ENCODE measurements around the gene PTPRQ. TPM values are rescaled to one million over a fixed set of nuclear protein-coding genes. Genes with fewer than 3 reads are reported as not detected.

PTPRQ gene
- polyA plus RNA-seq, 2 of the 4 experiments (the other 2 are of a cell fraction) = 0.14 to 0.17 TPM

GRCh38 chr12:80679346-80680131 lies 235.5 kb downstream of the PTPRQ start:
- Histone ChIP-seq H3K27ac (no peak overlapping the region), H3K4me2 (no peak overlapping the region), H3K4me1 (no peaks in the 10 kb centered on the region), H3K9me3 (no peaks in the 10 kb centered on the region), H3K4me3 (no peak overlapping the region)
- 76% methylated on average over 3 of the region's 3 CpGs for WGBS (ENCODE audit: missing lambda C conversion rate)
- CTCF ChIA-PET = no interaction called here
- TF ChIP-seq HOXB13 (CRISPR knock-in tag; IDR thresholded peaks at IDR 0.05; ENCODE audit: low read depth) = no peak
- ATAC-seq (no peak), FAIRE-seq (no peak), DNase-seq (ENCODE audit: low read depth in 1 of 2, low spot score in 1 of 2) (no peak)
- POLR2A ChIA-PET = no interaction called here

- ChIA-PET CTCF (no interaction called here), POLR2A (no interaction called here)
- Histone ChIP-seq H3K27ac (no peak overlapping the region), H3K9me3 (no peaks in the 10 kb centered on the region), H3K4me3 (no peak overlapping the region), H3K4me2 (no peak overlapping the region), H3K4me1 (no peaks in the 10 kb centered on the region)
- DNase-seq (ENCODE audit: low read depth in 1 of 2, low spot score in 1 of 2) (no peak), ATAC-seq (no peak), FAIRE-seq (no peak)
- no peak for TF ChIP-seq RARB (CRISPR knock-in tag; IDR thresholded peaks at IDR 0.05)
- no peak for TF ChIP-seq E2F6 (IDR thresholded peaks at IDR 0.05; ENCODE audit: borderline replicate concordance, low read depth)
- TF ChIP-seq HEYL (CRISPR knock-in tag; IDR thresholded peaks at IDR 0.05) = no peak
- TF ChIP-seq MYC (IDR thresholded peaks at IDR 0.05; ENCODE audit: borderline replicate concordance, low read length) = no peak
- TF ChIP-seq PHF8 (IDR thresholded peaks at IDR 0.05; ENCODE audit: borderline replicate concordance, low read depth) = no peak
- TF ChIP-seq POLR2AphosphoS2 (conservative IDR thresholded peaks at IDR 0.05; ENCODE audit: low read length) = no peak
- no peak for TF ChIP-seq HOXA7 (CRISPR knock-in tag; IDR thresholded peaks at IDR 0.05)
- TF ChIP-seq PBX3 (IDR thresholded peaks at IDR 0.05) = no peak
- TF ChIP-seq SMC3 (IDR thresholded peaks at IDR 0.05) = no peak
- TF ChIP-seq EP300 (IDR thresholded peaks at IDR 0.05) = no peak
- no peak for TF ChIP-seq MAZ (IDR thresholded peaks at IDR 0.05; ENCODE audit: borderline replicate concordance, low read depth, low read length)
- no peak for TF ChIP-seq HOXB5 (CRISPR knock-in tag; IDR thresholded peaks at IDR 0.05)
- TF ChIP-seq GATA3 (IDR thresholded peaks at IDR 0.05; ENCODE audit: borderline replicate concordance) = no peak
- TF ChIP-seq FOXS1 (CRISPR knock-in tag; IDR thresholded peaks at IDR 0.05) = no peak
- TF ChIP-seq REST (IDR thresholded peaks at IDR 0.05) = no peak
- no peak for TF ChIP-seq KDM5A (IDR thresholded peaks at IDR 0.05)
- no peak for TF ChIP-seq ELK1 (IDR thresholded peaks at IDR 0.05; ENCODE audit: low read depth, low read length)
- 12% methylated on average over 2 of the region's 2 CpGs for WGBS (ENCODE audit: missing lambda C conversion rate)
Measured at GRCh38 chr12:80681287-80681686, 237.3 kb downstream of the PTPRQ start.
